GM12878 (cell line): Measurements from ENCODE around the gene FERD3L. TPM values are rescaled to one million over a fixed set of nuclear protein-coding genes. Genes with fewer than 3 reads are reported as not detected.

Experiments used
- ATAC-seq: fragments of 200-7000 bp; cut with Tn5 transposase; 3 replicates; pipeline ENCODE4 v1.9.1; 2020; ENCODE audit warnings: mild to moderate bottlenecking, moderate library complexity
- BruUV-seq: library from RNA; stranded (reverse); fragments of 400-500 nt; replicated peaks from 2 replicates; lab custom pipeline; 2021; lab: Mats Ljungman, UMichigan
- CTCF ChIA-PET: fragments of 300-600 bp; sonication (Branson Sonifier 250); formaldehyde crosslinking; extraction: SDS; loops from one replicate; lab custom pipeline; 2021; ENCODE audit warnings: inconsistent platforms; lab: Yijun Ruan, JAX
- POLR2A ChIA-PET: fragments of 350-600 bp; formaldehyde crosslinking; extraction: SDS; loops from one replicate; lab custom pipeline; 2021; ENCODE audit warnings: inconsistent platforms; lab: Charles Lee
- RAD21 ChIA-PET: fragments of 300-600 bp; sonication (Branson Sonifier 250); formaldehyde crosslinking; loops from one replicate; lab custom pipeline; 2023; ENCODE audit warnings: antibody characterized with exemption; ENCODE audit not compliant: unreplicated experiment; lab: Charles Lee
- SMC1A ChIA-PET: fragments of 300-600 bp; sonication (Branson Sonifier 250); formaldehyde crosslinking; loops from one replicate; lab custom pipeline; 2023; ENCODE audit not compliant: unreplicated experiment, uncharacterized antibody; lab: Charles Lee
- DNase-seq: peaks from one replicate; pipeline ENCODE4 v3.0.0-alpha.2; 2011; ENCODE audit warnings: low read depth, low spot score
- FAIRE-seq: peaks from 3 replicates; lab custom pipeline; 2011; peaks lifted over from hg19 to GRCh38; lab: Jason Lieb, UNC
- H2AFZ ChIP-seq: 2 replicates; pipeline ENCODE4 v1.6.0; 2011; ENCODE audit warnings: low read depth, low read length, control low read depth; ENCODE audit not compliant: control insufficient read depth
- H3K27ac ChIP-seq: 2 replicates; pipeline ENCODE4 v1.5.1; 2011; ENCODE audit warnings: control low read depth; ENCODE audit not compliant: control insufficient read depth, insufficient read depth
- H3K27me3 ChIP-seq, 2 experiments: replicated peaks in 1 of 2; 2 replicates each; pipeline versions ENCODE4 v1.6.0 to v1.6.1; 2011; ENCODE audit warnings: low read length in 1 of 2; ENCODE audit not compliant: control insufficient read depth in 2 of 2, insufficient read depth in 2 of 2
- H3K36me3 ChIP-seq, 2 experiments: 2 replicates each; pipeline ENCODE4 v1.5.1; 2011; ENCODE audit warnings: low read length in 1 of 2; ENCODE audit not compliant: control insufficient read depth in 2 of 2, insufficient read depth in 2 of 2
- H3K4me1 ChIP-seq: 2 replicates; pipeline ENCODE4 v1.6.1; 2011; ENCODE audit warnings: mild to moderate bottlenecking, low read length, moderate library complexity, mixed read lengths; ENCODE audit not compliant: control insufficient read depth, insufficient read depth
- H3K4me2 ChIP-seq: 2 replicates; pipeline ENCODE4 v1.6.0; 2011; ENCODE audit warnings: control low read depth; ENCODE audit not compliant: control insufficient read depth, insufficient read depth
- H3K4me3 ChIP-seq: fragments of 200-600 bp; sonication (generic); 2 replicates; pipeline ENCODE4 v1.5.1; 2016
- H3K79me2 ChIP-seq: 2 replicates; pipeline ENCODE4 v1.6.0; 2011; ENCODE audit warnings: low read length; ENCODE audit not compliant: control insufficient read depth, insufficient read depth
- H3K9ac ChIP-seq: 2 replicates; pipeline ENCODE4 v1.8.0; 2011; ENCODE audit warnings: low read length, control low read depth, mixed read lengths; ENCODE audit not compliant: control insufficient read depth, insufficient read depth
- H3K9me3 ChIP-seq: replicated peaks from 3 replicates; pipeline ENCODE4 v1.5.1; 2011; ENCODE audit warnings: mild to moderate bottlenecking, low read length; ENCODE audit not compliant: control insufficient read depth, insufficient read depth
- H4K20me1 ChIP-seq: 2 replicates; pipeline ENCODE4 v1.6.0; 2011; ENCODE audit not compliant: control insufficient read depth, insufficient read depth
- BACH1 ChIP-seq: fragments of 450-650 bp; IDR thresholded peaks from 2 replicates; pipeline ENCODE4 v1.6.1; 2017; ENCODE audit warnings: mild to moderate bottlenecking, borderline replicate concordance
- EED ChIP-seq: sonication (generic); IDR thresholded peaks from 2 replicates; pipeline ENCODE4 v1.6.1; 2016; ENCODE audit warnings: antibody characterized with exemption, low read depth
- FOXK2 ChIP-seq: fragments of 450-650 bp; IDR thresholded peaks from 2 replicates; pipeline ENCODE4 v1.6.1; 2017; ENCODE audit warnings: mild to moderate bottlenecking, moderate library complexity
- MXI1 ChIP-seq: fragments of 150-350 bp; IDR thresholded peaks from 2 replicates; pipeline ENCODE4 v1.6.1; 2011; ENCODE audit warnings: low read depth, mild to moderate bottlenecking, inconsistent platforms, low read length, improper control_type of control experiment
- NRF1 ChIP-seq: conservative IDR thresholded peaks from 2 replicates; pipeline ENCODE4 v1.6.1; 2011; ENCODE audit warnings: mild to moderate bottlenecking, low read depth, low read length, improper control_type of control experiment
- POU2F2 ChIP-seq: IDR thresholded peaks from 3 replicates; pipeline ENCODE4 v1.6.1; 2011; ENCODE audit warnings: low read depth, mild to moderate bottlenecking, low read length, borderline replicate concordance
- RAD51 ChIP-seq: fragments of 450-650 bp; IDR thresholded peaks from 2 replicates; pipeline ENCODE4 v1.6.1; 2016; ENCODE audit warnings: moderate library complexity, mild to moderate bottlenecking, inconsistent platforms
- USF2 ChIP-seq: IDR thresholded peaks from 2 replicates; pipeline ENCODE4 v1.6.1; 2011; ENCODE audit warnings: low read depth, low read length, improper control_type of control experiment, borderline replicate concordance
- ZNF207 ChIP-seq: fragments of 450-650 bp; IDR thresholded peaks from 2 replicates; pipeline ENCODE4 v1.6.1; 2014; ENCODE audit warnings: antibody characterized with exemption, mild to moderate bottlenecking, borderline replicate concordance
- WGBS: methylation state at CpG from one replicate; pipeline ENCODE4 v1.1.6; 2016; ENCODE audit warnings: low lambda C conversion rate; ENCODE audit not compliant: insufficient replicate concordance, insufficient coverage; ENCODE audit errors: missing lambda C conversion rate; 5-methylcytosine and 5-hydroxymethylcytosine counted together
- in situ Hi-C: fragments of 300-500 bp; cut with MboI; formaldehyde crosslinking; loops from 9 replicates; pipeline ENCODE4 v1.14.3; 2018; ENCODE audit warnings: mixed read lengths
- intact Hi-C: fragments of 100-400 bp; cut with micrococcal nuclease; formaldehyde crosslinking; loops from one replicate; pipeline ENCODE4 v1.14.2; 2022; ENCODE audit not compliant: unreplicated experiment
- polyA plus RNA-seq, 11 experiments: library from polyadenylated mRNA; depleted of rRNA in 4 of 11; unstranded in 6 of 11; stranded (reverse) in 5 of 11; fragments of >200 nt; fragmentation: Nextera tagmentation in 4 of 11; fragmentation: Illumina TruSeq in 1 of 11; extraction: Ambion mirVana in 4 of 11; extraction: Trizol in 1 of 11; gene quantifications; 1 replicate in 1 of 11; 2 replicates in 10 of 11; pipeline versions ENCODE4 v1.2.1 to v1.2.3, GENCODE V29; 2011 to 2016; ENCODE audit warnings: inconsistent platforms in 2 of 11, missing spikeins in 2 of 11, low read depth in 1 of 11
- total RNA-seq, 4 experiments: library from RNA; depleted of rRNA in 3 of 4; stranded (reverse); fragments of >200 nt in 3 of 4; fragmentation: Illumina TruSeq in 1 of 4; extraction: Trizol in 1 of 4; gene quantifications; 2 replicates each; pipeline versions ENCODE4 v1.2.1 to v1.2.3, GENCODE V29; 2013 to 2021

FERD3L gene
- total and polyA plus RNA-seq, 10 of the 15 experiments (the other 5 are each of a cell fraction or from before 2014, with no cell fraction given), result not detected

GRCh38 chr7:19128856-19129255, 16.4 kb downstream of the FERD3L start:
- no peaks in the 10 kb centered on the region for H3K27me3 ChIP-seq
- no peaks in the 10 kb centered on the region for H3K36me3 ChIP-seq
- ChIA-PET POLR2A (interaction anchor here (0.7 kb wide), 1 partner anchor 80 kb away, joined by 5 read pairs; no protein-coding TSS in a partner anchor), RAD21 (no interaction called here), CTCF (no interaction called here), SMC1A (no interaction called here)
- no peaks in the 10 kb centered on the region for H4K20me1 ChIP-seq
- H3K27ac ChIP-seq, result no peak overlapping the region
- H3K79me2 ChIP-seq, result no peaks in the 10 kb centered on the region
- WGBS, result 20% methylated on average over 1 of the region's 1 CpG
- no peak for ATAC-seq
- no TSS peak for BruUV-seq
- no peak overlapping the region for H3K4me2 ChIP-seq
- no peak overlapping the region for H3K4me3 ChIP-seq
- no peak for FAIRE-seq
- in situ Hi-C loops, result no loop called here
- H3K9me3 ChIP-seq, result no peaks in the 10 kb centered on the region
- no peaks in the 10 kb centered on the region for H3K4me1 ChIP-seq
- H2AFZ ChIP-seq, result no peak overlapping the region
- no peak for TF ChIP-seq ZNF207
- no peak for TF ChIP-seq POU2F2
- TF ChIP-seq RAD51, result no peak
- TF ChIP-seq FOXK2, result no peak
- TF ChIP-seq USF2, result no peak
- TF ChIP-seq EED, result no peak
- TF ChIP-seq MXI1, result no peak
- no peak for TF ChIP-seq BACH1
- TF ChIP-seq NRF1, result no peak
- TF ChIP-seq, all 136 proteins: peak for 0
- no peak for DNase-seq
- intact Hi-C loops, result no loop called here
- H3K9ac ChIP-seq, result no peak overlapping the region
